Mammary epithelial cell (primary cell): ENCODE results near the gene FAM13A.

Experiments used
- CTCF ChIP-seq, 2 donors: IDR thresholded peaks in 1 of 2; conservative IDR thresholded peaks in 1 of 2; 2 replicates each; pipeline ENCODE4 v1.5.1; 2011 to 2012; ENCODE audit warnings: inconsistent platforms in 2 of 2, low read length in 2 of 2, mild to moderate bottlenecking in 2 of 2, control low read depth in 1 of 2, low read depth in 1 of 2; ENCODE audit not compliant: insufficient read depth in 1 of 2; ENCODE audit errors: extremely low read depth in 1 of 2
- EZH2 ChIP-seq: IDR thresholded peaks from 2 replicates; pipeline ENCODE4 v1.6.1; 2012; ENCODE audit warnings: low read length, inconsistent platforms, borderline replicate concordance

- TF ChIP-seq CTCF (conservative IDR thresholded peaks at IDR 0.05 in 1 of 2, IDR thresholded peaks at IDR 0.05 in 1 of 2; ENCODE audit: extremely low read depth in 1 of 2, insufficient read depth in 1 of 2, low read depth in 1 of 2, low read length in 2 of 2) (no peak), EZH2 (no peak)
Observed at GRCh38 chr4:89072921-89073320, 15.9 kb upstream of the FAM13A start.
